ENCODE data around the gene GYS1.

Gene GYS1

GRCh38 chr19:48962849-48963165, 30.3 kb downstream of the GYS1 start:
- FAIRE-seq = no peak

DNA sequence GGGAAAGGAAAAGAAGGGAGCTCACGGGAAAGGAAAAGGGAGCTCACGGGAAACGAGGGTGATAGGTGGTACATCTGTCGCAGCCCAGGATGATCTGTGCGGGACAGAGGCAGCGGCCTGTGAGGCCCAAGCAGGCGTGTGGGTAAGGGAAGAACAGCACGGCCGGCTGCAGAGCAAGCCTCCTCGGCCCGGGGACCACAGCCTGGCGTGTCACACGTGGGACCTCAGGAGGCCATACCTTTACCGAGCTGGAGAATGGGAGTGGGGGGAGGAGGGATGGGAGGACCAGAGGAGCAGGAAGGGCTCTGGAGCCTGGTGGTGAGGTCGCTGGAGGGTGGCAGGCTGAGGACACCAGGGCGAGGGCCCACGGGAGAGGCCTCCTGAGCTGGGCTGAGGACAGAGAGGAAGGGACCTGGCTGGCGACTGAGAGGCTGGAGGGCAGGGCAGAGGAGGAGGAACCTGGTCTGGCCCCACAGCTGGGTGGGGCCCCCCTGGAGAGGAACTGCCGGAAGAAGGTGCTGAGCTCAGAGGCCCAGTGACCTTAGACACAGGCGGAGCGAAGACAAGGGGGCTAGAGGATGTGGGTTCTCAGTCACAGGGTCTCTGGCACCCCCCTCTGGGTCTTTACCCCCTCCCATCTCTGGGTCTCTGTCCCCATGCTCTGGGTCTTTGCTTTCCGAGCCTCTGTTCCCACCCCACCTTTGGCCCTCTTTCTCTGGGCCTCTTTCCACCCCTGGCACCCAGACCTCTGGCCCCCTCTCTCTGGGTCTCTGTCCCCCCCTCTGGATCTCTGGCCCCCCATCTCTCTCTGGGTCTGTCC, 30.9 kb downstream of the GYS1 start:
- FAIRE-seq = no peak

GRCh38 chr19:48961673-48962028, 31.5 kb downstream of the GYS1 start:
- FAIRE-seq = no peak

DNA sequence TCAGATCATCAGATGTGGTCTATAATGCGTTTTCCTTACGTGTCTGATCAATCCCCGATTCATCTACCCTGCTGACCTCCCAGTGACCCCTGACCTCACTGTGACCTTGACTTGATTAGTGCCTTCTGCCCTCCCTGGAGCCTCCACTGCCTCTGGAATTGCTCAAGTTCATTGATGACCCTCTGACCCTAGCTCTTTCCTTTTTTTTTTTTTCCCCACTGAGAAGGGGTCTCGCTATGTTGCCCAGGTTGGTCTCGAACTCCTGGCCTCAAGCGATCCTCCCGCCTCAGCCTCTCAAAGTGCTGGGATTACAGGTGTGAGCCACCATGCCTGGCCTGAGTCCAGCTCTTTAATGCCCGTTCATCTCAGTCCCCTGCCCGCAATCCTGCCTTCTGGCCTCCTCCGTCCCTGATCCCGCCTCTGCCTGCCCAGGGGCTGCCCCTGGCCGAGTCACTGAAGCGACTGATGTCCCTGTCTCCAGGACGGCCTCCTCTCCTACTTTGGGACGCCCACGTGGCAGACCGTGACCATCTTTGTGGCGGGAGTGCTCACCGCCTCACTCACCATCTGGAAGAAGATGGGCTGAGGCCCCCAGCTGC, 32.0 kb downstream of the GYS1 start:
- FAIRE-seq = no peak

DNA sequence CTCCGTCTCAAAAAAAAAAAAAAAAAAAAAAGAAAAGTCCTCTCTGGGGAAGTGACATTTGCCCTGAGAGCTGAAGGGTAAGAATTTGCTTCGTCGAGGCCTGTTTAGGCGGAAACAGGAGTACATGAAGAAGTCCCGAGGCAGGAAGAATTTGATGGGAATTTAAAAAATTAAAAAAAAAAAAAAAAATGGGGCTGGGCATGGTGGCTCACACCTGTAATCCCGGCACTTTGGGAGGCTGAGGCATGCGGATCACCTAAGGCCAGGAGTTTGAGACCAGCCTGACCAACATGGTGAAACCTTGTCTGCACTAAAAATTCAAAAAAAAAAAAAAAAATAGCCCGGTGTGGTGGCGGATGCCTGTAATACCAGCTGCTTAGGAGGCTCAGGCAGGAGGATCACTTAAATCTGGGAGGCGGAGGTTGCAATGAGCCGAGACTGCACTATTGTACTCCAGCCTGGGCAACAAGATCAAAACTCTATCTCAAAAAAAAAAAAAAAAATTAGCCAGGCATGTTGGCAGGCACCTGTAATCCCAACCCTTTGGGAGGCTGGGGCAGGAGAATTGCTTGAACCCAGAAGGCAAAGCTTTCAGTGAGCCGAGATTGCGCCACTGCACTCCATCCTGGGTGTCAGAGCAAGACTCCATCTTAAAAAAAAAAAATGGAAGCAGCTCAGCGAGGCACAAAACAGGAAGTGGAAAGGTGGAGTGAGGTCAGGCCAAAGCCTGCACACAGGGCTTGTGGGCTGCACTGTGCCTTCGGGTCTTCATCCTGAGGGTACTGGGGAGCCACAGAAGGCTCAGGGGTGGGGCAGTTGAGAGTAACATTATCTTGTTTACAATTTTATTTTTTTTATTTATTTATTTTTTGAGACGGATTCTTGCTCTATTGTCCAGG, 33.5 kb downstream of the GYS1 start:
- FAIRE-seq = no peak

DNA sequence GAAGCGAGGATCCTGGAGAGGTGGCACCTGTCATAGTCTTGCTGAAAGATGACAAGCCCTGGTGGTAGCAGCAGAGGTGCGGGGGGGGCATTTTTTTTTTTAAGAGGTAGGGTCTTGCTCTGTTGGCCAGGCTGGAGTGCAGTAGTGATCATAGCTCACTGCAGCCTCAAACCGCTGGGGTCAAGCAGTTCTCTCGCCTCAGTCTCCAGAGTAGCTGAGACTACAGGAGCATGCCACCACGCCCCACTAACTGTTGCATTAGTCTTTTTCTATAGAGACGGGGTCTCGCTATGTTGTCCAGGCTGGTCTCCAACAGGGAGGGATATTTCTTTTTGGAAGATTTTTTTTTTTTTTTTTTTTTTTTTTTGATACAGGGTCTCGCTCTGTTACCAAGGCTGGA, 35.1 kb downstream of the GYS1 start:
- FAIRE-seq = no peak

DNA sequence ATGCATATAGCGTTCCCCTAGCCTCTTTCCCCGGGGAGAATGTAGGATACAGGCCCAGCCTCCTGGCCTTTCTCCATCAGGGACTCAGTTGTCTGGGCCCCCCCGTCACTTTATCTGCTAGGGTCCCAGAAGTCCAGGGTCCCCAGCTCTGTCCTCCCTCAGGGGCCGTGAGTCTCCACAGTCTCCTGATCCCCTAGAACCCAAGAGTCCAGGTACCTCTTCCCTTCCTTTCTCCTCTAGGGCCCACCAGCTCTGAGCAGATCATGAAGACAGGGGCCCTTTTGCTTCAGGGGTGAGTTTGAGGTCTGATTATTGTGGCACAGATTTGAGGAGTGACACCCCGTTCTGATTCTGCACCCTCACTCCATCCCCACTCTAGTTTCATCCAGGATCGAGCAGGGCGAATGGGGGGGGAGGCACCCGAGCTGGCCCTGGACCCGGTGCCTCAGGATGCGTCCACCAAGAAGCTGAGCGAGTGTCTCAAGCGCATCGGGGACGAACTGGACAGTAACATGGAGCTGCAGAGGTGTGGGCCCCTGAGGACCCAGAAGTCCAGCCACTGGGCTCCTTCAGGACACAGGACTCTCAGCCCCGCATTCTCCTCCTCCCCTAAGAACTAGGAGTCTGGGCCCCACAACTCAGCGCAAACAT, 37.7 kb downstream of the GYS1 start:
- no peak for FAIRE-seq

DNA sequence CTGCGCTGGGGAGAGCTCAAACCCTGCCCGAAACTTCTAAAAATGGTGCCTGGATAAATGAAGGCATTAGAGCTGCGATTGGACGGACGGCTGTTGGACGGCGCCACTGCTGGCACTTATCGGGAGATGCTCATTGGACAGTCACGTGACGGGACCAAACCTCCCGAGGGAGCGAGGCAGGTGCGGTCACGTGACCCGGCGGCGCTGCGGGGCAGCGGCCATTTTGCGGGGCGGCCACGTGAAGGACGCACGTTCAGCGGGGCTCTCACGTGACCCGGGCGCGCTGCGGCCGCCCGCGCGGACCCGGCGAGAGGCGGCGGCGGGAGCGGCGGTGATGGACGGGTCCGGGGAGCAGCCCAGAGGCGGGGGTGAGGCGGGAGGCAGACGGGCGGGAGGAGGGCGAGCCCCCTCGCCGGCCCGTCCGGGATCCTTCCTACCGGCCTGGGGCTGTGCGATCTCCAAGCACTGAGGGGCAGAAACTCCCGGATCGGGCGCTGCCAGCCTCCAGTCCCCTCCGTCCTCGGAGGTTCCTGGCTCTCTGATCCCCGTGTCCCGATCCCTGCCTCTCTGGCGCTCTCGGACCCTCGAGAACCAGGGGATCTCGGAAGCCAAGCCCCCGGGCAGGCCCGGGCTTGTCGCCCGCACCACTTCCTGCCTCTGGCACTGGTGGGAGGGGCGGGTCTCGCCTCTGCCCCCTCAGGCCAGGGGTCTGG, 38.4 kb downstream of the GYS1 start, which contains the start of gene BAX:
TSS of gene BAX (plus strand) at position 281 of the 713 bp plus-strand sequence. CDS start at position 335, 54 bp downstream.
- FAIRE-seq = no peak

GRCh38 chr19:48953990-48954594, 39.0 kb downstream of the GYS1 start:
- no peak for FAIRE-seq

GRCh38 chr19:48953141-48953540, 40.0 kb downstream of the GYS1 start:
- no peak for FAIRE-seq

GRCh38 chr19:48950830-48951519, 42.1 kb downstream of the GYS1 start:
- no peak for FAIRE-seq

GRCh38 chr19:48950159-48950558, 43.0 kb downstream of the GYS1 start:
- no peak for FAIRE-seq

GRCh38 chr19:48947258-48947542, 45.9 kb downstream of the GYS1 start:
- no peak for FAIRE-seq

DNA sequence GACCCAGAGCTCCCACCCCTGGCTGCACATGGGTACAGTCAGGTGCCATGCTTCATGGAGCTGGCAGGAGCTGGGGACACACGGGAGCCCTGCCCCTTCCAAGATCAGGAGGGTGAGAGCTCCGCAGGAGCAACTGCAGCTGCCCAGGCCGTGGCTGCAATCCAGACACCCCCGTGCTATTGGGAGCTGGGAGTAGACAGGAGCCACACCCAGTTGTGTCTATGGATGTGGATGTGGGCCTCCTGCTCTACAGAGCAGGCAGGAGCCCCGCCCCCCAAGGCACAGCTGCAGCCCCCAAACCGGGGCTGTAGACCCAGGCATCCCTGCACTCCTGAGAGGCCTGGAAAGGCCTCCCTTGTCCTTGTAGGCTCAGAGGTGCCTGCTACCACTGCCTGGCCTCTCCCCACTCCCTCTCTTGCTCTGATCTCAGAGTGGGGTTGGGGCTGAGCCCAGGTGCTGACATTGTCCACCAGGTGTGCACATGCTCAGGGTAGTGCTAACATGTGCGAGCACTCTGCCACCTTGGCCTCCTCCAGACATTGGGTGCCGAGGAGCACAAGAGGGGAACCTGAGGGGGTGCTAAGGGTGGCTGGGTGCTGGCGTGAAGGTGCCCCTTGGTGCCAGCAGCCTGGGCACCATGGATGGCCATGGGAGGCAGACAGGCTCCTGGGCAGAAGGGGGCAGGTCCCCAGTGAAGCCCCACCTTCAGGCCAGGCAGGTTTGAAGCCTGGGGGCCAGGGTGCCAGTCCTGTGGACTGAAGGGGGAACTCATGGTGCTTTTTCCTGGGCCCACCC, 46.4 kb downstream of the GYS1 start:
- no peak for FAIRE-seq

- FAIRE-seq = no peak
These were observed 47.3 kb downstream of the GYS1 start for GRCh38 chr19:48945817-48946216.

DNA sequence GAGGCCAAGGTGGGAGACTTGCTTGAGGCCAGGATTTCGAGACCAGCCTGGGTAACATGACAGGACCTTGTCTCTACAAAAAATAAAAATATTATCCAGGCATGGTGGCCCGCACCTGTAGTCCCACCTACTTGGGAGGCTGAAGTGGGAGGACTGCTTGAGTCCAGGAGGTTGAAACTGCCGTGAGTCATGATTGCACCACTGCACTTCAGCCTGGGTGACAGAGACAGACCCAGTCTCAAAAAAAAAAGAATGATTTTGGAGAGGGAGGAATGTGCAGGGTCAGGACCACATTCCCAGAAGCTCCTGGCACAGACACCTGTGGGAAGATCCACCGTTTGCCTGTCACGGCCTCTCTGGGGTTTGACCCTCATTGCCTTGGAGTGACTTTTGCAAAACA, 47.7 kb downstream of the GYS1 start:
- FAIRE-seq = no peak

GRCh38 chr19:48943081-48943480, 50.0 kb downstream of the GYS1 start:
- no peak for FAIRE-seq

DNA sequence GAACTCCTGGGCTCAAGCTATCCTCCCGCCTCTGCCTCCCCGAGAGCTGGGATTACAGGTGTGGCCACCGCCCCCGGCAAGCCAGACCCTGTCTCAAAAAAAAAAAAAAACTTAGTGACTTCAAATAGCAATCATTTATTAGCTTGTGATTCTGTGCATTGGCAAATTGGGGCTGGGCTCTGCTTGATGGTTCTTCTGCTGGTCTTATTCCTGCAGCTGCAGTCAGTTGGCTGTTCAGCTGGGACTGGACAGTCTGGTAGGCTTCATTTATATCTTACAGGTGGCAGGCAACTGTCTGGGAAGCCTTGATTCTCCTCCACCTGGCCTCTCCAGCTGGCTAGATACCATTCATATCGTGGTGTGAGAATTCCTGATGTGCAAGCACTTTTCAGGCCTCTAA, 52.2 kb downstream of the GYS1 start:
- FAIRE-seq = no peak

- no peak for FAIRE-seq
These were observed 54.9 kb downstream of the GYS1 start for GRCh38 chr19:48938256-48938655.

DNA sequence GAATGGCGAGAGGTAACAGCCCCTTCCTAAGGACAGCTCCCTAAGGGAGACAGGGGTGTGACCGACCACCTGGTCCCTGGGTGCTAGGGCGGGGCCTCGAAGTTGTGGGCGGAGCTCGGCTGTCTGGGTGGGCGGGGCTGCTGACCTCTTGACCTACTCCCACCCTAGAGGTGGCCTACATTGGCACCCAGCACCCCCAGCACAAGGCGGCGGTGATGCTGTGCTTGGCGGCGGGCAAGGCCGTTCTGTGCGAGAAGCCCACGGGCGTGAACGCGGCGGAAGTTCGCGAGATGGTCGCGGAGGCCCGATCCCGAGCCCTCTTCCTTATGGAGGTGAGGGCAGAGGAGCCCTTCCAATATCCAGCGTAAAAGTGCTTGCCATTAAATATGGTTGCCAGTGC, 57.2 kb downstream of the GYS1 start:
- no peak for FAIRE-seq

DNA sequence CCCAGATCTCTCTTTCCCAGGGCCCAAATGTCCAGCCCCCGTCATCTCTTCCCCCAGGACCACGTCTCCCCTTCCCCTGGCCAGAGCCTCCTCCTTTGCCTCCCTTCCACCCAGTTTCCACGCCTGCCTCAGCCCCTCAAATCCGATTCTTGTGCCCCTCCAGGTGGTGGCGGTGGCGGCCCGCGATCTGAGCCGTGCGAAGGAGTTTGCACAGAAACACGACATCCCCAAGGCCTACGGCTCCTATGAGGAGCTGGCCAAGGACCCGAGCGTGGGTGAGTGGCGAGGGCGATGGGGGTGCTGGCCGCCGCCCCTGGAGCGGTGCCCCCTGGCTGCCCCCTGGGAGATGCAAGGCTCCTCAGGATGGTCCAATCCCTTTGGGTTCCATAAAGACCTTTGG, 58.3 kb downstream of the GYS1 start:
- FAIRE-seq = no peak
